GM12874 (cell line): ENCODE results near the gene STK4.

Experiments used
- TF ChIP-seq, protein P1 (sequence below): IDR thresholded peaks from 2 replicates; pipeline ENCODE4 v1.5.1; 2011; ENCODE audit warnings: low read depth, mild to moderate bottlenecking, control low read depth, low read length, moderate library complexity; ENCODE audit not compliant: insufficient read depth

The STK4 gene

DNA sequence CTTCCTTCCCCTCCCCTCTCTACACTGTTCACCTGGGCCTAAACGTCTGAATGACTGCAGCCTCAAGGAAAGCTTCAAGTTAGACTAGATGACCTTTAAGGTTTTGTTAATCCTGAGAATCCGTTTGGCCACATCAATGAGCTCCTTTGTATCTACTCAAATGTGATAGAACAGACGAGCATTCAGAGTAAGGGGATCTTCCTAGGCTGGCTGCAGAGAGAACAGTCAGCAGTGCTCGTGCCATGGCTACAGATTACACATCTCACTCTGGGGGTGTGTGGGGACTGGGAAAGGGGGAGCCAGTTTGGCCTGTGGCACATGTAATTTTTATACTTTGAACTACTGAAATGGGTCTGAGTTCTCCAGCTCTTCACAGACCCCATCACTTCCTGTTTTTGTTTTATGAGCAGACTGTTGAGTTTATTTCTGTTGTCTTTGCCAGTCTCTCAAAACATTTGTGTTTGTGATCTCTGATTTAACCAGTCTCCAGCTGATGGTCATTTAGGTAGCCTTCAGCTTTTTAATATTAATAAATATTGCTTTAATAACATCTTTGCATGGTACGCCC lies 83.7 kb downstream of the STK4 start:
- TF ChIP-seq, protein P1, sequence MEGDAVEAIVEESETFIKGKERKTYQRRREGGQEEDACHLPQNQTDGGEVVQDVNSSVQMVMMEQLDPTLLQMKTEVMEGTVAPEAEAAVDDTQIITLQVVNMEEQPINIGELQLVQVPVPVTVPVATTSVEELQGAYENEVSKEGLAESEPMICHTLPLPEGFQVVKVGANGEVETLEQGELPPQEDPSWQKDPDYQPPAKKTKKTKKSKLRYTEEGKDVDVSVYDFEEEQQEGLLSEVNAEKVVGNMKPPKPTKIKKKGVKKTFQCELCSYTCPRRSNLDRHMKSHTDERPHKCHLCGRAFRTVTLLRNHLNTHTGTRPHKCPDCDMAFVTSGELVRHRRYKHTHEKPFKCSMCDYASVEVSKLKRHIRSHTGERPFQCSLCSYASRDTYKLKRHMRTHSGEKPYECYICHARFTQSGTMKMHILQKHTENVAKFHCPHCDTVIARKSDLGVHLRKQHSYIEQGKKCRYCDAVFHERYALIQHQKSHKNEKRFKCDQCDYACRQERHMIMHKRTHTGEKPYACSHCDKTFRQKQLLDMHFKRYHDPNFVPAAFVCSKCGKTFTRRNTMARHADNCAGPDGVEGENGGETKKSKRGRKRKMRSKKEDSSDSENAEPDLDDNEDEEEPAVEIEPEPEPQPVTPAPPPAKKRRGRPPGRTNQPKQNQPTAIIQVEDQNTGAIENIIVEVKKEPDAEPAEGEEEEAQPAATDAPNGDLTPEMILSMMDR, result no peak

DNA sequence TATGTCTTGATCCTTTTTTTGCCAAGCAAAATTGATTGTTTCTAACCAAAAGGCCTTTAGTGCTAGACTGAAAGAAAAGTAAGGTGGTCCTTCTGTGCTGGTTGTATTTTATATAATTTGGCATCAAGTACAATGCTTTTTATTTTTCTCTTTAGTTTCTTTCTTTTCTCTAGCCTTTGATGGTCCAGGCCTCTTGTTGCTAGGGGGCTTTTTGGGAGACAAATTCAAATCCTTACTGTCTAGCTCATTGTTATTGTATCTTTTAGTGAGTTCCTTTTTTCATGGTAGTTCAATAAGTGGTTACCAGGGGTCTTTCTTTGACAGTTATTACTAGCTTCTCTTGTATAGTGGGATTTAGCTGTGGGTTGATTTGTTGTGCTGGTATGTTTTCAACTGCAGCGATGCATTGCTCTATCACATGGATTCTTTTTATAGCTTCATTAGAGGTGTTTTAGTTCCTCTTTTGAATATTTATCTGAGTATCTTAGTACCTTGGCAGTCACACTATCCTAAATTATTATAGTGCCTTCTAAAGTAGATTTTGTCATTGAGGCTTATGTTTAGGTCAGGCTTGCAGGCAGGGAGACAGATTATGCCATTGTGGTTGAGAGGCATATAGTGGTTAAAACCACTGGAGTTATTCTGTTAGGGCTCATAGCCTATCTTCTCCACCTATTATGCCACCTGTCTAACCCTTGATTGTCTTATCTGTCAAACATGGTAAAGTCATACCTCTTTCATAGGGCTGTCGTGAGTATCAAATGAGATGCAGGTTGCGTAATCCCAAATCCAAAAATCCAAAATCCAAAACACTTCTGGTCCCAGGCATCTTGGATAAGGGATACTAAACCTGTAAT lies 85.1 kb downstream of the STK4 start:
- TF ChIP-seq, protein P1, result no peak

DNA sequence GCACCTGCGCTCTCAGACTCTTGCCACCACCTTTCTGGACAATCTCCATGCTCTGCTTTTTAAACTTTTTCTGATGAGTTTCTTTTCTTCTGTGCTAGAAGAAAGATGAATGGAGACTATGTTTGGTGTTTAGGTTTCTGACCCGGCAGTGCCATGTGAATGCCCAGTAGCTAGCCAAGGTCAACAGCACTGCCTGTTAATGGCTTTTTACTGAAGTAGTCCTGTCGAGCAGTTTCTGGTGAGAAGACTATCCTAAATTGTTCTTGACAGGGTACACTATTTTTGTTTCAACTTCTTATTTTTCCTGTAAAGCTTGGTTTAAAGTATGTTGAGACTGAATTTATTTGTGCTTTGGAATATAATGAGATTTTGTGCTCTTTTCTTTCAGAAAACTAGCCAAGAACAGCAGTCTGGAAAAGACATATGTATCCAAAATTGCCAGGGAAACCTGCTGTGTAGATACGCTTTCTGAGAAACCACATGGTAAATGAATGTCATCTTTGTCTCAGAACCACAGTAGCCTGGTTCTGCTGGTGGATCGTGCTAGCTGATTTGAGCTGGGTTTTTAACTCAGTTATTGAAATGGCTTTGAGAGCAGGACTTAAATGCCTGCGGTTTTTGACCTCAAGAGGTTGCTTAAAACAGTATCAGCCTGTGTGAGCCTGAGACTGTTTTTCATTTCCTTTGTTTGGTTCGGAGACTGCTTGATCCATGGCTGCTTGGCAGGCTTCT lies 86.6 kb downstream of the STK4 start:
- TF ChIP-seq, protein P1, result no peak

DNA sequence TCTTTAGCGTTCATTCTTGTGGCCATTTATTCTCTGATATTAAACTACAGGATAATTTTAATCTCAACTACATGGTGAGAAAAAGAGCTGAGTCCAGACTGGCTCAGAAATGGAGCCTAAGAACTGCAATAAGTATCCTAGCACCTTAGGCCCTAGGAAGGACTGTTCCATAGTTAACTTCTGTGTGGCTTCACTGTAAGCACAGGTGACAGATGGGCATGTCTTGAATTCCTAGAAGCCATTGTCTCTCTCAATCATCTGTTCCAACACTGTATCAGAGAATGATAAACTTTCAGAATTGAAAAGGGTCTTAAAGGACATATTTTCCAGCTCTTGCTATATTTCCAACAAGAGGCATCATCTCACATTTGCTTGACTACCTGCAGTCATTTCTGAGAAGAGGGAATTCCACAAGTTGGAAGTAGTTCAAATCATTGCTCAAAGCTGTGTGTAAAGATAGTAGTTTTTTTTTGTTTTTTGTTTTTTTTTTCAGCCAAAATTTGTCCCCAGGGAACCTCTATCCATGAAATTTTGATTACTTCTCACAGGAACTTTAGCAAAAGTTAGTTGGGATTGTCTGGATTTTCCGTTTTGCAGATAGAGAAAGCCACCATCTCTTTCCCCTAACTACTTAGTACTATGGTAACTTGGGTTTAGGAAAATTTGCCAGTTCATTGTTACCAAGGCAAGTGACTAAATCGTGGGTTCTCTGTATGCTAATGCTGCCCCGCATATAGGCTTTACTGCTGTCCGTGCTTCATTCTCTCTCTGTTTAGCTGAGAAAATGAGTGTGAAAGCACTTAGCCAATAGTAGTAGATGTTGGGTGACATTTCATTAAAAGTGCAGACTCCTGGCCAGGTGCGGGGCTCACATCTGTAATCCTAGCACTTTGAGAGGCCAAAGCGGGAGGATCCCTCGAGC lies 87.4 kb downstream of the STK4 start:
- TF ChIP-seq, protein P1, result no peak

DNA sequence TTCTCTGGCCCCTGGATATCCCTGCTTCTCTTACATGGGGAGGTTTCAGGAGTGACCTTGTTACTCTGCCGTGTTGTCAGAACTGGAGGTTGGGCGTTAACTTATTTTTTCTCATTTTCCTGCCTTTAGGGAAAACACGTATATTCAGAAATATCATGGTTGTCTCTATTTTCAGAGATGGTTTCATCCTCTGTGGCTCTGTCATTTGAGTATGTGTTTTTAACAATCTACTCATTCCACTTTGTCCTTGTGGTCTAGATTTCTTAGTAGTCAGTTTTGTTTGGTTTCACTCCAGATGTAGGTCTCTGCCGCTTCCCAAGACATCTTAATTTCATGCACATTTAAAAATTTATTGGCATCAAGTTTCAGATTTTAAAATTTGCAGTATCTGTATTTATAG lies 88.7 kb downstream of the STK4 start:
- TF ChIP-seq, protein P1, result no peak

DNA sequence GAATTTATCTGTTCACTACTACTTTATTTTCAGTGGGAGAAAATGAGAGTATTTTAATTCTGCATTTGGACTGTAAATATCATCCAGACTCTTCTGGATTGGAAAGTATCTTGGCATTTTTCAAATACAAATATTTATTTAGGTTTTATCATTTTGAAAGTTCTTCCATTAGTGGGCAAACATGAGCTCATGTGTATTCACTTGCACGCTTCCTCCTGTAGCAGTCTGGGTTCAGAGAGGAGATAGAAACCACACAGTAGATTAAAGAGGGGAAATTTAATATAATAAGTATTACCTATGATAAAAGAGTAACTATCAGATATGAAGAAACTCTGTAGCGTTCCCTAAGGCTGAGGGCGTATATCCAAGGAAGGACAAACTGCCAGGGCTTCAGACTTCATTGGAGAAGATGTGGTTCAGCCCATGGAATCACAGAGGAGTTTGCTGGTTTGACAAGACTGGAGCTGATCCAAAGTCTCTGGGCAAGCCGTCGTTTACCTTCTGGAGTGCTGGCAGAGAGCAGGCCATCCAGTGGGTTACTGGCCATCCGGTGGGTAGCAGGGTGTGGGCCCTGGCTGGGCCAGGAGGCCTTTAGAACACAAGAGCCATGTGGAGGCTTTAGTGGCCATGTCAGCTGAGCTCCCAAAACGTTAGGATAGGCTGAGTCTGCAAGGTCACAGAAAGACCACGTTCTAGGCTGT lies 90.3 kb downstream of the STK4 start:
- TF ChIP-seq, protein P1, result no peak
